Parietal lobe (tissue), 1 donor: Measurements from ENCODE around the gene ESYT3. TPM values are rescaled to one million over a fixed set of nuclear protein-coding genes. Genes with fewer than 3 reads are reported as not detected.

Experiments
- total RNA-seq: library from RNA; depleted of rRNA; stranded (reverse); fragments of >200 nt; gene quantifications from one replicate; pipeline ENCODE4 v1.2.3, GENCODE V29; 2014

Gene ESYT3
- 0.94 TPM for total RNA-seq

GRCh38 chr3:138434276-138434874, at the start of gene ESYT3:
ESYT3 (plus strand) TSS chr3:138434616; CDS start chr3:138434799, 183 bp downstream.

Other genes with a start within 250 kb of the ESYT3 start
- 145 TPM for gene ARMC8, start 247.3 kb upstream of the ESYT3 start, total RNA-seq
- 4.1 TPM for gene NME9, start 104.8 kb upstream of the ESYT3 start, total RNA-seq
- 64.5 TPM for gene MRAS, start 86.0 kb upstream of the ESYT3 start, total RNA-seq
- 69.5 TPM for gene CEP70, start 159.6 kb downstream of the ESYT3 start, total RNA-seq
- 22.8 TPM for gene FAIM, start 174.2 kb downstream of the ESYT3 start, total RNA-seq